Limb (tissue), 2 donors: ENCODE data around the gene HNRNPLL.
"Not testable (repeated sequence)": the region's sequence is repeated elsewhere in the genome, so short reads cannot be mapped to it uniquely, and the experiment has no call there.

Experiments used
- DNase-seq, 2 donors: peaks; one replicate each; pipeline ENCODE4 v3.0.0-alpha.2; 2016; ENCODE audit errors: extremely low spot score in 2 of 2

The HNRNPLL gene

DNA sequence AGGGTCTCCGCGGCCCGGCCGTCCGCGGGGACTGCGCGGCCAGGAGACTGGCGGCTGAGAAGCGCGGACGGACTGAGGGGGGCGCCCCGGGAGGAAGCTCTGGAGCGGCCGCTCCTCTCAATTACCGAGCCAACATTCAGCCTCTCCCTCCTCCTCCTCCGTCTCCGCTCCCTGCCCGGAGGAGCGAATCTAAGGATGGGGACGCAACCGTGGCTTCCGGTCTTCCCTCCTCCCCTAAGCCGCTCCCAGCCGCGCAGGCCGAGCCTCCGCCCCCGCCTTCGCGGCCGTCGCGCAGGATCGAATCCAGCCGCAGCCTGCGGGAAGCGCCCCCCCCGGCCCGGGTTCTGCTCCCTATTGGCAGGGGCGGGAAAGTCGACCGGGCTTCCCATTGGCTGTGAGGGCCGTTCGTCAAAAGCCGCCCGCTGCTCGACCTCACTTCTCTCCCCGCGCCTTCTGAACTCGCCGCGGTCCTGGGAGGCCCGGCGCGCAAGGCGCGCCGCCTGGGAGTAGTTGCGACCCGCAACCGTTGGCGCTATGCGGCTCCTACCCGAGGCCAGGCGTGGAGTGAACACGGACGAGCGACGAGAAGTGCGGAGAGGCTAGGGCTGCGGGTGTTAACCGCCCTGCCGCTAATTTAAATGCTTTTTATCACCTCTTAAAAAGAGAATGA lies at the start of gene HNRNPLL:
Gene HNRNPLL (minus strand): TSS at position 197 of the 670 bp plus-strand sequence. CDS start 302 bp downstream, outside the sequence.
- DNase-seq: peak; percentile 97 to 100

DNA sequence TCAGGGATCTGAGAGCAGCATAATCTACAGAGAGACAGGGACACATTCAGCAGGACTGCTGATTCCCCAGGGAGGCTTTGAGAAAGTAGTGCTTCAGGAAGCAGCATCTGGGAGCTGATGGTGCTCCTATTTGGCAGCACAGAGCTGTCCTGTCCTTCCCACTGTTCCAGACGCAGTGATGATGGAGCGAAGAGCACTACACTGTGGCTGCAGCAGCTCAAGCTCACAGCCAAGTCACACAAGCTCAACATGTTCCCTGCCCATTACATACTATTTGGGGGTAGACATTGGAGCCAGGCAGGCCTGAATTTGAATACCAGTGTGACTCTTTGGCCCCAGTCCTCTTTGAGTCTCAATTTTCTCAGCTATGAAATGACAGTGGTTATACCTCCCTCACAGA lies 48.0 kb upstream of the HNRNPLL start:
- DNase-seq: no peak

DNA sequence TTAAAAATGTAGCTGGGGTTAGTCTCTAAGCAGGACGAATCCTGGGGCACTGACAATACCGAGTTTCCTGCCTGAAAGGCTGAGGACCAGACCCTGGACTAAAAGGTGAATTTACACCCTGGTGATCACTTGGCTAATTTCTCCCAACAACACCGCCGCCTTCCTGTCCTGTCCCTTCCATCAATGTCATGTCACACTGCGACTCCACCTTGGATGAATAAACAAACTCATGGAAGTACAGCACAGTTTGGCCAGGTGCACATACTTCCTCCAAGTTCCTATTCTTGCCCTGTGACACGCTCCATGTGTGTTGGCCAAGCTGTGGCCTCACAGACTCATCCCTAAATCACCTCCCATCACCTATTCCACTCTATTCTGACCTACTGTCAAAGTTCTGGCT lies 47.3 kb upstream of the HNRNPLL start:
- DNase-seq: no peak

DNA sequence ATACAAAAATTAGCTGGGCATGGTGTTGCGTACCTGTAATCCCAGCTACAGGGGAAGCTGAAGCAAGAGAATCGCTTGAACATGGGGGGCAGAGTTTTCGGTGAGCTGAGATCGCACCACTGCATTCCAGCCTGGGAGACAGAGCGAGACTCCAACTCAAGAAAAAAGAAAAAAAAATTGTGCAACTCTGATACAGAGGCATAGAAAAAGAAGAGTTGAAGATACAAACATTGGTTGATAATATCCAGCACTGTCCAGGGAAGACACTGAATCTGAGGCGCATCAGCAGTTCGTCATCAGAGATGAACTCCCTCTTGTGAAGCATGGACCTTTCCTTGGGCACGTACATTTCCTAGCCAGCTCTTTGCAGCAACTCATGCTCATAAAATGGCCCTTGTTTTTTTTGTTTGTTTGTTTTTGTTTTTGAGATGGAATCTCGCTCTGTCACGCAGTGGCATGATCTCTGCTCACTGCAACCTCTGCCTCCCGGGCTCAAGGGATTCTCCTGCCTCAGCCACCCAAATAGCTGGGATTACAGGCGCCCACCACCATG lies 46.5 kb upstream of the HNRNPLL start:
- DNase-seq: no peak

DNA sequence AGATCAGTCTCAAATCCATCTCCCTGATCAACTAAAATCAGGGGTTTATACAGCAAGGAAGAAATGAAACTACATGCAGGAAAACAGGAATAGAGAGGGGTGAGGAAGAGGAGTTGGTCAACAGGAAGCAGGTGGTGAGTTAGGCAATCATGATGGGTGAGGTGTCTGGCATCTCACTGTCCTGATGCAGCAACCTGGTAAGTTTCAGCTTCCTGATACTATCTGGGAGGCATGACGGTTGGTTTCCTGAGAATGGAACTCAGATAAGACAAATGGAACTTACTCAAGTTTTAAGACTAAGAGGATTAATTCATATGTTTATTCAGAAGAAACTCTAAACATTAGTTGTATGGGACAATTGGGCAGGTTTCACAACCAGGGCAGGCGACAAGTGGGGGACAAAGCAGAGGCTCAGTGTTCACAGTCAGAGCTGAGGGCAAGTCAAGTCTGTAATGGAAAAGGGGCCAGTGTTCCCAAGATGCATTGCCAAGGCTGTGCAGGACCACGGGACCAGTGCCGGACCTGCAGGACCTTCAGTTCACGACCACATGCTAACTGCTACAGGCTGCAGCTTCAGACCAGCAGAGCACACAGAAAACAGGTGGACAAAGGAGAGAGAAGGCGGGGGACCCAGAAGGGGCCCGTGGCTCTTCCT lies 45.5 kb upstream of the HNRNPLL start:
- DNase-seq: no peak

DNA sequence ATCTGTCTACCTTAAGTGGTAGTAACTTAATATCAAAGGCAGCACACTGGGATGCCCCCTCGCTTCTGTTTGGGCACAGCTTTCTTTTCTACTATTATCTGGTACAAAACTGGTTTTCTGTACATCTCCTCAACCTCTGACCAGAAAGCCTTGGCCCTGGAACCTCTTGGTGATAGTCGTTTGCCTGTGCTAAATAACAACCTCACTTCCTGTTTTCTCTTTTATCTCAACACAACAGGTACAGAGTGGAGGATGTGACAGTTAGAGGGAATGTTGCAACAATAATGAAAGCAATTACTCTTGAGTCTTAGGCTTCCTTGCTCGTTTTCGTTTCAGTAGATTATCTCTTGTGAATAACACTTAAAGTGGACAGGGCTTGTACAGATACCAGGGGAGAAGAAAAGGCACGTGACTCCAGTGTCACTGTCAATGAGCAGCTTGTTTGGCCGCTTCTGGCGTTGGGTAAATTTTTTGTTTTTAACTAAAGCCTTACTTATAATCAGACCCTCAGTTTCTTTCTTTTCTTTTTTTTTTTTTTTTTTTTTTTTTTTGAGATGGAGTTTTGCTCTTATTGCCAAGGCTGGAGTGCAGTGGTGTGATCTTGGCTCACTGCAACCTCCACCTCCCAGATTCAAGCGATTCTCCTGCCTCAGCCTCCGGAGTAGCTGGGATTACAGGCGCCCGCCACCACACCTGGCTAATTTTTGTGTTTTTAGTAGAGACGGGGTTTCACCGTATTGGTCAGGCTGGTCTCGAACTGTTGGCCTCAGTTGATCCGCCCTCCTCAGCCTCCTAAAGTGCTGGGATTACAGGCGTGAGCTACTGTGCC lies 41.2 kb upstream of the HNRNPLL start:
- not testable (repeated sequence) for DNase-seq

DNA sequence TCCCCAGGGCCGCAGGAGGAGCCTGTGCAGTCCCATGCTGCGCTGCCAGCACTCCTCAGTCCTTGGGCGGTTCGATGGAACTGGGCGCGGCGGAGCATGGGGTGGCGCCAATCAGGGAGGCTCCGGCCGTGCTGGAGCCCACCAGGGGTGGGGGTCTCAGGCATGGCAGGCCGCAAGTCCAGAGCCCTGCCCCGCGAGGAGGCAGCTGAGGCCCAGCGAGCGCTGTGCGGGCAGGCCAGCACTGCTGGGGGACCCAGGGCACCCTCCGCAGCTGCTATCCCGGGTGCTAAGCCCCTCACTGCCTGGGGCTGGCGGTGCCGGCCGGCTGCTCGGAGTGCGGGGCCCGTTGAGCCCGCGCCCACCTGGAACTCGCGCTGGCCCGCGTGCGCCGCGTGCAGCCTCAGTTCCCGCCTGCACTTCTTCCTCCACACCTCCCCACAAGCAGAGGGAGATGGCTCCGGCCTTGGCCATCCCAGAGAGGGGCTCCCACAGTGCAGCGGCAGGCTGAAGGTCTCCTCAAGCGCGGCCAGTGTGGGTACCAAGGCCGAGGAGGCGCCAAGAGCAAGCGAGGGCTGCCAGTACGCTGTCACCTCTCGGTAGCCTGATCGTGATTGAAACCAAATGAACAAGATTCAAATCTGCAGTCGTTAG lies 40.4 kb upstream of the HNRNPLL start:
- no peak for DNase-seq

DNA sequence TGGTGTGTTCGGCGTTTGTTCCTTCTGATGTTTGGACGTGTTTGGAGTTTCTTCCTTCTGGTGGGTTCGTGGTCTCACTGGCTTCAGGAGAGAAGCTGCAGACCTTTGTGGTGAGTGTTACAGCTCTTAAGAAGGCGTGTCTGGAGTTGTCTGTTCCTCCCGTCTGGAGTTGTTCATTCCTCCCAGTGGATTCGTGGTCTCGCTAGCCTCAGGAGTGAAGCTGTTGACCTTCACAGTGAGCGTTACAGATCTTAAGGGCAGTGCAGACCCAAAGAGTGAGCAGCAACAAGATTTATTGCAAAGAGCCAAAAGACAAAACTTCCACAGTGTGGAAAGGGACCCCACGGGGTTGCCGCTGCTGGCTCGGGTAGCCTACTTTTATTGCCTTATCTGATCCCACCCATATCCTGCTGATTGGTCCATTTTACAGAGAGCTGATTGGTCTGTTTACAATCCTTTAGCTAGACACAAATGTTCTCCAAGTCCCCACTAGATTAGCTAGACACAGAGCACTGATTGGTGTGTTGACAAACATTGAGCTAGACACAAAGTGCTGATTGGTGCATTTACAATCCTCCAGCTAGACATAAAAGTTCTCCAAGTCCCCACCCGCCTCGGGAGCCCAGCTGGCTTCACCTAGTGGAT lies 39.8 kb upstream of the HNRNPLL start:
- not testable (repeated sequence) for DNase-seq

DNA sequence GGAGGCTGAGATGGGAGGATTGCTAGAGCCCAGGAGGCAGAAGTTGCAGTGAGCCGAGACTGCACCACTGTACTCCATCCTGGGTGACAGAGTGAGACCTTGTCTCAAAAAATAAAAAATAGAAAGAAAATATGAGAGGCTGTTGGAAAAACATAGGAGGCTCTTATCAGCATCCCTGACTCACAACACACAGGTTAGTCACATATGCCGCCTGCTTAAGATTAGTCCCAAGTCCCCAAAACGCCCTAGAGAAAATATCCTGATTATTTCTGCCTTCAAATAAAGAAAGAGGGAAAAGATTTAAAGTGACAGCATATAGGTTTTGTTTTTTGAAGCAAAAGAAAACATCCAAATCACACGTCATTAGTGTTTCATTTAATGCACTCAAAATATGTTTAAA lies 33.3 kb upstream of the HNRNPLL start:
- no peak for DNase-seq

DNA sequence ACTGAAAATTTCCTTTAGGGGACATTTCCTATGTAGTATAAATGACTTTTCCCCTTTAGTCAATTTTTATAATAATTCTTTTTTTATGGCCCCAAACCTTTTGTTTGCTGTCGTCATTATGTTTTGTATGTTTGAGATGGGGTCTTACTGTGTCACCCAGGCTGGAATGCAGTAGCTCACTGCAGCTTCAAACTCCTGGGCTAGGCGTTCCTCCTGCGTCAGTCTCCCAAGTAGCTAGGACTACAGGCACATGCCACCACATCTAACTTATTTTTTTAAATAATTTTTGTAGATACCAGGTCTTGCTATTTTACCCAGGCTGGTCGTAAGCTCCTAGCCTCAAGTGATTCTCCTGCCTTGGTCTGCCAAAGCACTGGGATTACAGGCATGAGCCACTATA lies 32.4 kb upstream of the HNRNPLL start:
- no peak for DNase-seq

DNA sequence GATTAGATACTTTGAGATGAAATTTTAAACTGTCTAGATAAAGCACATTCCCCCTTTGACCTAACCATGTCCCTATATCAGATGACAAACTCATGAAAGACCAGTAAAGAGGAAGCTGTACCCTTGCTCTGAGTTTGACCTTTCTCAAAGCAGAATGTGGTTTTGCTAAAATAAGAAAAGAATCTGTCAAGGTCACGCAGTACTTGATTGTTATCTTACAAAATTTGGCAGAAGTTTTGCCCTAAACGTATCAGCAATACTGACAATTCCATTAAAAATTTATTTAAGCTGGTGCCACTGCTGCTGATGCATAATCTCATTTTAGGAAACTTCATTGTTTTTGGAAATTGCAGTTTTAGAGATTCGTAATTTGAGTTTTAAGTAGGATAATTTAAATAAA lies 32.0 kb upstream of the HNRNPLL start:
- no peak for DNase-seq

DNA sequence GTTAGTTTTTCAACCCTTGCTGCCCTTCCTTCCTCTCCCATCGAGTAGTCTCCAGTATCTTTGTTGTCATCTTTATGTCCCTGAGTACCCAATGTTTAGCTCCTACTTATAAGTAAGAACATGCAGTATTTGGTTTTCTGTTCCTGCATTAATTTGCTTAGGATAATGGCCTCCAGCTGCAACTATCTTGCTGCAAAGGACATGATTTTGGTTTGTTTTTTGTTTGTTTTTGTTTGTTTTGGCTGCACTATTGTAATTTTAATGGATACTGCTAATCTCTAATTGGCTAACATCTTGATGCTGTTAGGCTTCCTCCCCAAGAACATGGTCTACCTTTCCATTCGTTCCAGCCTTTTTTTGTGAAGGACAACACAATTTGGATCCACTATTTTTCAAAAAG lies 31.2 kb upstream of the HNRNPLL start:
- DNase-seq: no peak

DNA sequence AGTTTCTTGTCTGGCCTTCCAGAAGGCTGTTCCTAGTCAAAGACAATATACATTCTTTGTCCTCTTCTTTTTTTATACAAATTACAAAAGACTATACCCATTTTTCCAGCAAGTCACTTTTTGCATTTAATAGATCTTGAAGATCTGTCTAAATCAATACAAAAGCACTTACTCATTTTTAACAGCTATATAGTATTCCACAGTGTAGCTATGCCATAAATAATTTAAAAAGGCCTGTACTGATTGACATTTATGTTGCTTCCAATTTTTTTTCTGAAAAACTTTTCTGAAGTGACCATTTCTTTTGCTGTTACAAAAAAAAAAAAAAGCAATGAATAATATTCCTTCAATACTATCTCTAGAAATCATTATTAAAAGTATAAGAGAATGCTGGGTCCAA lies 30.3 kb upstream of the HNRNPLL start:
- no peak for DNase-seq

DNA sequence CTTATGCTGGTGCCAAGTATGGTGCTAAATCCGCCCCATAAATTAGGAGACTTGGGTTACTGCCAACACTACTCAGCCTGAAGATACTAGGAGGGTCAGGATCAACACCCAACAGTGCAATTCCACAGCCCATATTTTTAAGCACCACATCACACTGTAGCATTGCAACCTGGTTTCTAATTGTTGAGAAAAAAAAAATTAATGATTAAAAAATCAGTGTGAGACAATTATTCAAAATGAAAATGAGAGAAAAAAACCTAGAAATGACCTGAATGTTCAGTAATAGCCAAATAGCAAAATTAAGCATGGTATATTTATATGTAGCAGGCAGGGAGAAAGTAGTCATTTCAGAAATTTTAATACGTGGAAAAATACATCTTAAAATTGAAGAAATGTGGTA lies 29.2 kb upstream of the HNRNPLL start:
- DNase-seq: no peak

DNA sequence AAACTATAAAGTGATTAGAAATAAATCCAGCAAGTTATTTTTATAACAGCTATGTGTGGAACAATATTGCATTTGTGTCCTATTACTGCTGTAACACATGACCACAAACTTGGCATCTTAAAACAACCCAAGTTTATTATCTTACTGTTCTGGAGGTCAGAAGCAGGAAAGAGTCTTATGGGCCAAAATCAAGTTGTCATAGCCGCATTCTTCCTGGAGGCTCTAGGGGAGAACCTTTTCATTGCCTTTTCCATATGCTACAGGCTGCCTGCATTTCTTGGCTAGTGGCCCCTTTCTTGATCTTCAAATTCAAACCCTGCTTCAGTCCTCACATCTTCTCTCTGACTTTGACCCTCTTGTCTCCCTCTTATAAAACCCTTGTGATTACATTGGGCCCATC lies 27.0 kb upstream of the HNRNPLL start:
- no peak for DNase-seq

DNA sequence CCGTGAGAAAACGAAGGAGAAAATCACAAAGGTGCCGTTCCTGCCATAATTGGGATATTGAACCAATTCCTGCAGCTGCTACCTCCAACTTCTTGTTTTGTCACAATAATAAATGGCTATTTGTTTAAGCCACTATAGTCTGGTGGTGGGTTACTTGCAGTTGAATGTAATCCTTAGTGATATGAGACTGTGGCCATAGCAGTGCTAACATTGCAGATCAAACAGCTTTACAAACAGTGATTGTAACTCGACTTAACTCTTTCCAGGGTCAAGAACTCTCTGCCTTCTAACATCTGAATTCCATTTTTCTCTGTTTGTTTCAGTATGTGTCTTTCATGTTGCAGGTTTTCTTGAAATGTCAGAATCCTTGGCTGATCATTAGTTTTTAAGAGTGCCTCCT lies 24.7 kb upstream of the HNRNPLL start:
- no peak for DNase-seq

DNA sequence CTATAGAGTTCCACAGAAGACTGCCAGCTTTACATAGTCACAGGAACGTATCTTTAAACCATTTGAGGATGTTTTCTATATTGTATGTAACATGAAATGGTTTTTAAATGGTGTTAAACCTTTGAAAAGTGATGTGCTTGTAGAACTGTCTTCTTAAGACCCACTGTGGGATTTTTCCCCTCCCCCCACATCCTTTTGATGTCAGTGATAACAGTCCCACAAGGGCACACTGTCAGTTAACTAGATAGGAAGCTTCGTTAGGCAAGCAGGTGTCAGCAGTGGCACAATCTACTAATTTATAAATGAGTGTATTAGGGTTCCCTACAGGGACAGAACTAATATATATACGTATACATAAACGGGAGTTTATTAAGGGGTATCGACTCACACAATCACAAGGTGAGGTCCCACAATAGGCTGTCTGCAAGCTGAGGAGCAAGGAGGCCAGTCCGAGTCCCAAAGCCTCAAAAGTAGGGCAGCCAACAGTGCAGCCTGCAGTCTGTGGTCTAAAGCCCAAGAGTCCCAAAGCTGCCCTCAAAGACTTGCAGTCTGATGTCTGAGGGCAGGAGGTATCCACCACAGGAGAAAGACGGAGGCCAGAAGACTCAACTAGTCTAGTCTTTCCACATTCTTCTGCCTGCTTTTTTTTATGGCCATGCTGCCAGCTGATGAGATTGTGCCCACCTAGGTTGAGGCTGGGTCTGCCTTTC lies 23.8 kb upstream of the HNRNPLL start:
- no peak for DNase-seq

DNA sequence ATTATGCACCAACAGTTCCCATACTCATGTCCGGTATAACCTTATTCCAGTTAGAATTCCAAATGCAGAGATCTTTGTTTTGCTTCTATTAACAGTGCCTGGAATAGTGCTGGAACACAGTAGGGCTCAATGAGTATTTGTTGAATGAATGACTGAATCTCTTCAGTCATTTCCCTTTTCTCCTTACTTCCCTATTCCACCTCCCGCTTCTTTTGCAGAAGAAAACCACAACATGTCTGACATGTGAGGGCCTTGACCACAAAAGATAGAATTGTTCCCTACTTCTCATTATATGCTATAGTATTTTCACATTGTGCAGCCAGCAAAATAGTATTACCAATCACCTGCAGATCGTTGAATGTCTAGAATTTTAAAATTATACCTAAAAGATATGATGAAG lies 19.5 kb upstream of the HNRNPLL start:
- no peak for DNase-seq

DNA sequence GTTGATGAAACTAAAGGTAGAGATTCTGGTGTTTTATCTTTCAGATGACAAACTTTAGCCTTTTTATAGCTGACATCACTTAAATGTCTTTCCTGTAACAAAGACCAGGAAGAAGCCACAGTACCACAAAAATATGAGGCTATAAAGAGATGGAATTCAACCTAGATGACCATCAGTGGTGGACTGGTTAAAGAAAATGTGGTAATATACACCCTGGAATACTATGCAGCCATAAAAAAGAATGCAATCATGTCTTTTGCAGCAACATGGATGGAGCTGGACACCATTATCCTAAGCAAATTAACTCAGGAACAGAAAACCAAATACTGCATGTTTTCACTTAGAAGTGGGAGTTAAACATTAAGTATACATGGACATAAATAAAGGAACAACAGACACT lies 18.3 kb upstream of the HNRNPLL start:
- no peak for DNase-seq

DNA sequence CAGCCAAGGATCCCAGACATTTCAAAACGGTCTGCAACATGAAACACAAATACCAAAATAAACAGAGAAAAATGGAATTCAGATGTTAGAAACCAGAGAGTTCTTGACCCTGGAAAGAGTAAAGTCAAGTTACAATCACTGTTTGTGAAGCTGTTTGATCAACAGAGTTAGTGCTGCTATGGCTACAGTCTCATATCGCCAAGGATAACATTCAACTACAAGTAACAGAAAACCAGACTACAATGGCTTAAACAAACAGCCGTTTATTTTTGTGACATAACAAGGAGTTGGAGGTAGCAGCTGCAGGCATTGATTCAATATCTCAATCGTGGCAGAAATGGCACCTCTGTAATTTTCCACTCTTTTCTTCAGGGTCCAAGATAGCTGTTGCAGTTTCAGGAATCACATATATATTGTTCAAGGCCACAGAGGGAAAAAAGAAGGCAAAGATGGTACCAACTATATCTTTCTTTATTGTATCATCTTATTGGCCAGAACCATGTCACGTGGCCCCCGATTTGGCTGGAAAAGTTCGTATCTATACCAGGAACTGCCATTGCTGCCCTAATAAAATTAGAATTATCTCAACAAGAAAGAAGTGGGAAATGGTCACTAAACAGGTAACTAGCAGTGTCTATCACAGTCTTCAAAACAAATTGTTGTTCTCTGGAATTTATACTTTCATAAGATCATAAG lies 17.7 kb upstream of the HNRNPLL start:
- DNase-seq: no peak
